Choroid plexus epithelial cell (primary cell): ENCODE data around the gene TNFRSF11A.

Experiments
- DNase-seq: peaks from one replicate; pipeline ENCODE4 v3.0.0-alpha.2; 2010; ENCODE audit warnings: low read depth
- H3K4me3 ChIP-seq: 2 replicates; pipeline ENCODE4 v1.5.1; 2011; ENCODE audit warnings: low read depth, mild to moderate bottlenecking, control low read depth, low read length, moderate library complexity
- TF ChIP-seq, protein P1 (sequence below): conservative IDR thresholded peaks from 2 replicates; pipeline ENCODE4 v1.5.1; 2011; ENCODE audit warnings: low read depth, mild to moderate bottlenecking, control low read depth, inconsistent platforms, low read length, moderate library complexity

Gene TNFRSF11A

DNA sequence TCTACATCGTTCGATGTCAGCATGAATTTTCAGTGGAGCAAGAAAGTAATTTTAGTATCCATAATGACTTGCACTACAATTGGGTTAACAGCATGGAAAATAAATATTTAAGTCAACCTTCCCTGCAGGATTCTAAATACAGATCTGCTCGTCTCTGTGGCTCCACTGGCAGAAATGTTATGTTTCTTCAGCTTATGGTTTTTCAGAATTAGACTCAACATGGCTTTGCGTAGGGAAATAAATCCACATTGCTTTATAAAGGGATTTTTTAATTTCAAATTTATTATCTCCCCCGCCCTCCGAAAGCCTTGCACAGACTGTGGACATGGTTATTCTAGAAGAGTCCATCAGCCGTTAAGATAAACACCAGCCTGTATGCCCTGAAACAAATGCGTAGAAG lies 18.2 kb downstream of the TNFRSF11A start:
- no peak overlapping the region for H3K4me3 ChIP-seq
- no peak for DNase-seq
- TF ChIP-seq, protein P1, sequence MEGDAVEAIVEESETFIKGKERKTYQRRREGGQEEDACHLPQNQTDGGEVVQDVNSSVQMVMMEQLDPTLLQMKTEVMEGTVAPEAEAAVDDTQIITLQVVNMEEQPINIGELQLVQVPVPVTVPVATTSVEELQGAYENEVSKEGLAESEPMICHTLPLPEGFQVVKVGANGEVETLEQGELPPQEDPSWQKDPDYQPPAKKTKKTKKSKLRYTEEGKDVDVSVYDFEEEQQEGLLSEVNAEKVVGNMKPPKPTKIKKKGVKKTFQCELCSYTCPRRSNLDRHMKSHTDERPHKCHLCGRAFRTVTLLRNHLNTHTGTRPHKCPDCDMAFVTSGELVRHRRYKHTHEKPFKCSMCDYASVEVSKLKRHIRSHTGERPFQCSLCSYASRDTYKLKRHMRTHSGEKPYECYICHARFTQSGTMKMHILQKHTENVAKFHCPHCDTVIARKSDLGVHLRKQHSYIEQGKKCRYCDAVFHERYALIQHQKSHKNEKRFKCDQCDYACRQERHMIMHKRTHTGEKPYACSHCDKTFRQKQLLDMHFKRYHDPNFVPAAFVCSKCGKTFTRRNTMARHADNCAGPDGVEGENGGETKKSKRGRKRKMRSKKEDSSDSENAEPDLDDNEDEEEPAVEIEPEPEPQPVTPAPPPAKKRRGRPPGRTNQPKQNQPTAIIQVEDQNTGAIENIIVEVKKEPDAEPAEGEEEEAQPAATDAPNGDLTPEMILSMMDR: no peak

- DNase-seq: no peak
- TF ChIP-seq, protein P1: no peak
- no peak overlapping the region for H3K4me3 ChIP-seq
Observed at GRCh38 chr18:62345909-62346308, 20.8 kb downstream of the TNFRSF11A start.

DNA sequence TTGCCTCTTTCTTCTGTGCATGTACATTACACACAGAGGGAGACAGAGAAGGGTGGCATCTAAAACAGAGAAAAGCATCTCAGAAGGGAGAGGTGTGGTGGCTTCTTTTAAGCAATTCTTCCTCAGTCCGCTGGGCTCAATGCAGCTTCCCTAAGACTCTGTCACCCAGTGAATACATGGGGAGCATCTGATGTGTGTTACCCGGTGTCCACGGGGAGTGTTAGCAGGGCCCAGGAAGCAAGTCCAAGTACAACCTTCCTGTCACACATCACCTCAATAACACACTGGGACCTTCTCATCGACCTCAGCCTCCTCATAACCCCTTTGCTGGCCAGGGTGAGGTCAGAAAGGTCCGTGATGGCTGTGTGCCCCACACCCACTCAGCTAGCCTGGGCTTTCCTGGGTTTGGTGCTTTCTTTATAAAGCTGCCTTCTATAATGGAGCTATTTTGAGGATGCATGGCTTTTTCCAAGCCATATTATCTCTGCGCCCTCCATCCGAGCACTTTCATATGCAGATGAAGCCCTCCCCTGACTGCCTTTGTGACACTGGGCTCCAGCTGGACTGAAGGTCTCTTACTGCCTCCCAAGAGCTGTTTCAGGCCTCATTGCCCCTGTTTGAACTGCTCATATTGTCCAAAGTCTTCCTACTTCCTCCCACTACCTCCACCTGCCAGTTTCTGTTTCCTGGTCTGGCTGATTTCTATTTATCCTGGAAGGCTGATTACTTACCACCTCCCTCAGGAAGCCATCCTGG lies 21.4 kb downstream of the TNFRSF11A start:
- TF ChIP-seq, protein P1: no peak
- DNase-seq: no peak
- no peak overlapping the region for H3K4me3 ChIP-seq

GRCh38 chr18:62347089-62347506 lies 22.0 kb downstream of the TNFRSF11A start:
- TF ChIP-seq, protein P1: no peak
- peak; percentile 25 for DNase-seq
- H3K4me3 ChIP-seq: no peak overlapping the region

DNA sequence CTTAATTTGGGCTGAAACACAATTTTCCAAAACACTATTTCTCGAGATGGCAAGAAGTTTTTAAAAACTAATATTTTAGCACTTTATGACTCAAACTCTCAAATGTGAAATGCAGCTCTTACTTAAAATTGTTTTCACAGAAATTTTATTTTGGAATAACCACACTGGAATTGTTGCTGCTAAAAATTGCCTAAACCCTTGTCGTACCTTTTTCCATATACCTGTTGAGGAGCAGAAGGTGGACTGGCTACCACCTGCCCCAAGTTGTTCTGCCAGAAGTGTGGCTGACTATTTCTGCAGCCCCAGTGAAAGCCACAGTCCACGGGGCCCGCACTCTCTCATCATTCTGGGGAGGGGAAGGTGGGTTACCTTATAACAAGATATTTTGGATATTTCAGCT lies 23.4 kb downstream of the TNFRSF11A start:
- TF ChIP-seq, protein P1: no peak
- no peak overlapping the region for H3K4me3 ChIP-seq
- DNase-seq: no peak

GRCh38 chr18:62353170-62353569 lies 28.1 kb downstream of the TNFRSF11A start:
- H3K4me3 ChIP-seq: no peak overlapping the region

More at GRCh38 chr18:62353170-62353569, 28.1 kb downstream of the TNFRSF11A start:
- no peak for DNase-seq
- TF ChIP-seq, protein P1: no peak
